OCI-M2 (cell line): ENCODE data around the gene ZNF580.

Experiments
- DNase-seq: peaks from one replicate; lab custom pipeline; 2025; ENCODE audit not compliant: unreplicated experiment; lab: John Stamatoyannopoulos, UW

ZNF580 gene

GRCh38 chr19:55605637-55606470 lies 34.9 kb upstream of the ZNF580 start, which contains the start of gene ZNF865:
ZNF865 (plus strand) TSS chr19:55605647; CDS start chr19:55613619, 7,972 bp downstream.
- DNase-seq, result no peak

DNA sequence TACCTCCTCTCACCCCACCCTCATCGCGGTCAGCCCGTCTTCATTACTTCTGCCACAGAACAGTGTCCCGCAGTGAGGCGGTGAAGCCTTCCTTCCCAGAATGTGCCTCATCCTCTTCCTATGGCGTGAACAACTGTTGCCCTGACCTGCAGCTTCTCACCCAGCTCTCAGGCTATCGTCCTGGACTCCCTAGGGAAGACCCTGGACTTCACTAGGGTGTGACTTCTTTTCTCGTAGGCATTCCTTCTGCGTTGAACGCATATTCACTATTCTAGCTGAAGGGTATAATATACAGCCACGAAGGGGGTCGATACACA lies 34.4 kb upstream of the ZNF580 start:
- no peak for DNase-seq

DNA sequence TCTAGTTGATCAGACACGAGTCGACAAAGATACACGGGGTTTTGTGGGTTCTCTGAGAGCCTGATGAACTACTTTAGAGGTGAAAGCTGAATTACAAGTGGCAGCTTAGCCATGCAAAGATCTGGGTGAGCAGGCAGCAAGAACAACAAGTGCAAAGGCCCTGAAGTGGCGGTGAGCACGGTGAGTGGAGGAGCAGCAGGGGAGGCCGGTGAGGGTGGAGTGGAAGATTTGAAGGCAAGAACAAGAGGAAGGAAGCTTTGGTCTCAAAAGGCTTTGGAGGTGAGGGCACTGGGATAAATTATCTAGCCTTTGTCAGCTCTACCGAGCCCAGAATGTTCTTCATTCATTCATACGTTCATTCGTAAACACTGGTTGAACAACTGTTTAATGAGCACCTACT lies 34.0 kb upstream of the ZNF580 start:
- no peak for DNase-seq

DNA sequence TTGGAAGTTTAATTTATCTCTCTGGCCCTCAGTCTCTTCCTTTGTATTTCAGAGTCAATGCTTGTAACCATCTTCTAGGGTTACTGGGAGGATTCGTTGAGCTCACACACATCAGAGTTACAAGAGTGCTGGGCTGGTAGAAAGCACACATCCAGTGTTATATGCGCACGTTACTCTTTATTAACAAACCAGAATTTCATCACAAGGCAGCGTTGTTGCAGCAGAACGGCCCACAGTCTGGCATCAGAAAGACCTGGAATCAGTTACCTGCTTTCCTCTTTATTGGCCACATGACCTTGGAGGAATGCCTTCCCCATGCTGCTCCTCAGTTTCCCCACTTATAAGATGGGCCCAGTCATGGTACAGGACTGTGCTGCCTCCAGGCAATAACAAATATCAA lies 31.5 kb upstream of the ZNF580 start:
- no peak for DNase-seq

DNA sequence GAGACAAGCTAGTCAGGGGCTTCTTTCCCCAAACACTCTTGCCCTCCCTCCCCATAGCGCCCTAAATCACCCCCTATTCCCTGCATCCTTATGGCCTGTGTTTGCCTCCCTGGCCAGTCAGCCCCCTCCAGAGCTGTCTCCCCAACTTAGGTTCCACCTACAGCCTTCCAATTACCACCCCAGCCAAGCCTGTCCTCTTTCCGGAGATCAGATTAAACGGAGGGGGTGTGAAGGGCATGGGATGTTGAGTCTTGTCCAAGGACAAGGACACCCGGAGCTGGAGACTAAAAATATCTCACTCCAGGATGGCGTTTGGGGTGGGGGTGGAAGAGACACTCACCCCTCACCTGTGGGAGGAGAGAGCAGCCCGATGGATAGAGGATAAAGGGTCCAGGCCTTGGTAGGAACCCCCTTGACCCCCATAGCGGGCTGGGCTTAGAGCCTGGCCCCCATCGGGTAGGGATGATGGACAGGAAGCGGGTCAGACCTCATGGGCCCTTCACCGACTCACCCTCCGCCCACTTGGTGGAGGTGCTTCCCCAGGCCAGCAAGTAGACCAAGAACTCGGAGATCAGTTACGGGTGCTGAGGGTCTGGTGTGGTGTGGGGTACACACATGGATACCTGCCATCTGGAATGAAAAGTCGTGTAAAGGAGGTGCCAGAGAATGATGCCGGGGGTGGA lies 29.4 kb upstream of the ZNF580 start:
- DNase-seq, result no peak

DNA sequence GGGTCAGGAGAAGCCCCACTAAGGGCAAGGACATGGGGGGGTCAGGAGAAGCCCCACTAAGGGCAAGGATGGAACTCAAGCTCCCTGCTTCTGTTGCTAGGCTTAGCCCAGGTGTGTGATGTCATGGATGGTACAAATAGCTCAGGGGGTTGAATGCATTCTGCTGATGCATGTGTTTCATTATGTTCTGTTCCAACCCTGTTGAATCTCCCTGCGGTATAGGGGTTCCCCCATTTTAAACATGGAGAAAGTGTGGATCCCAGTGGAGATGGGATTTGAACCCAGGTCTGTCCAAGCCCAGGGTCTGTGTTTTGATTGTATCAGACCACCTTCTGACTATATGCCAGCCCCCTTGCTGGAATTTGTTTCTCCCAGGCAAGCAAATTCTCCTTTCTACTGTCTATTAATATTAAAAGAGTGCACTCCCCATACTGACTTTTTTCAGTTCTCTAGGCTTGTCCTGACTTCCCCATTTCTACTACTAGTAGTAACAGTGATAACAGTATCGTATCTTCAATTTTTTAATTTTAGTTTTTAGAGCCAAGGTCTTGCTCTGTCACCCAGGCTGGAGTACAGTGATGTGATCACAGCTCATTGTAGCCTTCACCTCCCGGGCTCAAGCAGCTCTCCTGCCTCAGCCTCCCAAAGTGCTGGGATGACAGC lies 28.7 kb upstream of the ZNF580 start:
- DNase-seq, result no peak

DNA sequence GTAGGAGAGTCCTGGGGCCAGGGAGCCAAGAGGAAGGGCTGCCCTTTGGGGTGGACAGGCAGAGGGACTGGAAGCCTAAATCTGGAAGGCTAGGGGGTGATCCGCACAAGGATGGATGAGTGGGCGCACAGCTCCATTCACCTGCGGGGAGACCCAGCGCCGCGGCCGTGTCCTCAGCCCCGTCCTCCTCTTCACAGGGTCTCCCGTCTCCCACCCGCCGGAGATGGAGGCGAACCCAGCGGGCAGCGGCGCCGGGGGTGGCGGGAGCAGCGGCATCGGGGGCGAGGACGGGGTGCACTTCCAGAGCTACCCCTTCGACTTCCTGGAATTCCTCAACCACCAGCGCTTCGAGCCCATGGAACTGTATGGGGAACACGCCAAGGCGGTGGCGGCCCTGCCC lies 27.4 kb upstream of the ZNF580 start:
- no peak for DNase-seq

GRCh38 chr19:55613930-55614710 lies 26.7 kb upstream of the ZNF580 start:
- DNase-seq, result no peak

DNA sequence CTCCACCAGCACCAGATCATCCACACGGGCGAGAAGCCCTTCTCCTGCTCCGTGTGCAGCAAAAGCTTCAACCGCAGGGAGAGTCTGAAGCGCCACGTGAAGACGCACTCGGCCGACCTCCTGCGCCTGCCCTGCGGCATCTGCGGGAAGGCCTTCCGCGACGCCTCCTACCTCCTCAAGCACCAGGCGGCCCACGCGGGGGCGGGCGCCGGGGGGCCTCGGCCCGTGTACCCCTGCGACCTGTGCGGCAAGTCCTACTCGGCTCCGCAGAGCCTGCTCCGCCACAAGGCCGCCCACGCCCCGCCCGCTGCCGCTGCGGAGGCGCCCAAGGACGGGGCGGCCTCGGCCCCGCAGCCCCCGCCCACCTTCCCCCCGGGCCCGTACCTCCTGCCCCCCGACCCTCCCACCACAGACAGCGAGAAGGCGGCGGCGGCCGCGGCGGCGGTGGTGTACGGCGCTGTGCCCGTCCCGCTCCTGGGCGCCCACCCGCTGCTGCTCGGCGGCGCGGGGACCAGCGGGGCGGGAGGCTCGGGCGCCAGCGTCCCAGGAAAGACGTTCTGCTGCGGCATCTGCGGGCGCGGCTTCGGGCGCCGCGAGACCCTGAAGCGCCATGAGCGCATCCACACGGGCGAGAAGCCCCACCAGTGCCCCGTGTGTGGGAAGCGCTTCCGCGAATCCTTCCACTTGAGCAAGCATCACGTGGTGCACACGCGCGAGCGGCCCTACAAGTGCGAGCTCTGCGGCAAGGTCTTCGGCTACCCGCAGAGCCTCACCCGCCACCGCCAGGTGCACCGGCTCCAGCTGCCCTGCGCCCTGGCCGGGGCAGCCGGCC lies 25.9 kb upstream of the ZNF580 start:
- no peak for DNase-seq

DNA sequence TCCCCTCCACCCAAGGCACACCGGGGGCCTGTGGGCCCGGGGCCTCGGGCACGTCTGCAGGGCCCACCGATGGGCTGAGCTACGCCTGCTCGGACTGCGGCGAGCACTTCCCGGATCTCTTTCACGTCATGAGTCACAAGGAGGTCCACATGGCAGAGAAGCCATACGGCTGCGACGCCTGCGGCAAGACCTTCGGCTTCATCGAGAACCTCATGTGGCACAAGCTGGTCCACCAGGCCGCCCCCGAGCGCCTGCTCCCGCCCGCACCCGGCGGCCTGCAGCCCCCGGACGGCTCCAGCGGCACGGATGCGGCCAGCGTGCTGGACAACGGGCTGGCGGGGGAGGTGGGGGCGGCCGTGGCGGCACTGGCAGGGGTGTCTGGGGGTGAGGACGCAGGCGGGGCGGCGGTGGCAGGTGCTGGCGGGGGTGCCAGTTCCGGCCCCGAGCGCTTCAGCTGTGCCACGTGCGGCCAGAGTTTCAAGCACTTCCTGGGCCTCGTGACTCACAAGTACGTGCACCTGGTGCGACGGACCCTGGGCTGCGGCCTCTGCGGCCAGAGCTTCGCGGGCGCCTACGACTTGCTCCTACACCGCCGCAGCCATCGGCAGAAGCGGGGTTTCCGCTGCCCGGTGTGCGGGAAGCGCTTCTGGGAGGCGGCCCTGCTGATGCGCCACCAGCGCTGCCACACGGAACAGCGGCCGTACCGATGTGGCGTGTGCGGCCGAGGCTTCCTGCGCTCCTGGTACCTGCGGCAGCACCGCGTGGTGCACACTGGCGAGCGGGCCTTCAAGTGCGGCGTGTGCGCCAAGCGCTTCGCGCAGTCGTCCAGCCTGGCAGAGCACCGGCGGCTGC lies 25.0 kb upstream of the ZNF580 start:
- DNase-seq, result no peak

DNA sequence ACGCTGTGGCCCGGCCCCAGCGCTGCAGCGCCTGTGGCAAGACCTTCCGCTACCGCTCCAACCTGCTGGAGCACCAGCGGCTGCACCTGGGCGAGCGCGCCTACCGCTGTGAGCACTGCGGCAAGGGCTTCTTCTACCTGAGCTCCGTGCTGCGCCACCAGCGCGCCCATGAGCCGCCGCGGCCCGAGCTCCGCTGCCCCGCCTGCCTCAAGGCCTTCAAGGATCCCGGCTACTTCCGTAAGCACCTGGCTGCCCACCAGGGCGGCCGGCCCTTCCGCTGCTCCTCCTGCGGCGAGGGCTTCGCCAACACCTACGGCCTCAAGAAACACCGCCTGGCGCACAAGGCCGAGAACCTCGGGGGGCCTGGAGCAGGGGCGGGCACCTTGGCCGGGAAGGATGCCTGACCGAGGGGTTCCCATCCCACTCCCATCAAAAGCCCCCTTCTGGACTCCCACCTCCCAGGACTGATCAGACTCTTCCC lies 24.4 kb upstream of the ZNF580 start:
- DNase-seq, result no peak

GRCh38 chr19:55617426-55617825 lies 23.4 kb upstream of the ZNF580 start:
- DNase-seq, result no peak

- no peak for DNase-seq
These were observed 22.4 kb upstream of the ZNF580 start for GRCh38 chr19:55618426-55618825.

DNA sequence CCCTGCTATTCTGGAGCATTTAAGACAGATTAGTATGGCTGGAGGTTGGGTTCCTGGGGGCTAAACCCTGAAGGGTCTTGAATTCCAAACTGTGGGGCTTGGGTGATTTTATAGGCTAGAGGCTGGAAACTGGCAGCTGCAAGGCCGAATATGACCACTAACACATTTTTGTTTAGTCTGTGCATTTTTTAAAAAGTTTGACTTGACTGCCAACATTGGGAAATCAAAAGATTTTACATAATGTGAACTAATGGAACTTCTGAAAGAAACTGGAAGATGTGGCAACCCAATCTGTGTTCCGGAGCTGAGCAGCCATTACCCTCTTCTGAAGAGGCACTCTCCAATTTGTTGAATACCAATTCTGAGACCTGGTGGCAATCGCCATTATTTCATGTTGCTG lies 21.5 kb upstream of the ZNF580 start:
- DNase-seq, result no peak

DNA sequence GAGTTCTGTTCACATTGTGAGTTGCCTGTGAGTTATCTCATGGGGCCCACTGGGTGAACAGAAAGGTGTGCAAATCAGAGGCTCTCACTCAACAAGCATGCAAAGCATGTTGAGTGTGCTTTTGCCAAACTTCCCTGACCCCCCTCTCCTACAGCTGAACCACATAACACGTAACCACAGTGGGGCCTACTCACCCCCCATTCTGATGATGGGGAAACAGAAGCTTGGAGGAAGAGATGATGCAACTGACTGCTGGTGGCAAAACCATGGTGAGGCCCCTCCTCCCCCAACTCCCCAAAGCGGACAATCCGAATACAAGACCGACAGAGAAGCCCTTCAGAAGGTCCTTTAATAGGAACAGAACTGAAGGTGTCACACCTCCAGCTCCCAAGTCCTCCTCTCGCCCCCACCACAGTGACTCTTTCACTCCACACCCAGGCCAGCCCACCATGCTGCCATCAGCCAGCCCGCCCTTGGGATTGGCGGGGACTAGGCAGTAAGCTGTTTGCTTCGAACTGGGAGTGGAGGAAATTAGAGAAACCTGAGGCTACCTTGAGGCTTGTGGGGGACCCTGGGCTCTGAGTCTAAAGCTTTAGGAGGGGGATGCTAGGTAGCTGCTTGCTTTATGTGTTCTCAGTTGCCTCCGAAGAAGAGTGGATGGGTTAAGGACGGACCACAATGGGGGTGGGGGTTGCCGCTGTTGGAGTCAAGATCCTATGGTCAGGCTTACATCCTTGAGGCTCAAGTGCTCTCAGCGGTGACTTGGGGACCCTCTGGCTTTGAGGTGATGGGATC lies 20.2 kb upstream of the ZNF580 start:
- DNase-seq, result no peak

DNA sequence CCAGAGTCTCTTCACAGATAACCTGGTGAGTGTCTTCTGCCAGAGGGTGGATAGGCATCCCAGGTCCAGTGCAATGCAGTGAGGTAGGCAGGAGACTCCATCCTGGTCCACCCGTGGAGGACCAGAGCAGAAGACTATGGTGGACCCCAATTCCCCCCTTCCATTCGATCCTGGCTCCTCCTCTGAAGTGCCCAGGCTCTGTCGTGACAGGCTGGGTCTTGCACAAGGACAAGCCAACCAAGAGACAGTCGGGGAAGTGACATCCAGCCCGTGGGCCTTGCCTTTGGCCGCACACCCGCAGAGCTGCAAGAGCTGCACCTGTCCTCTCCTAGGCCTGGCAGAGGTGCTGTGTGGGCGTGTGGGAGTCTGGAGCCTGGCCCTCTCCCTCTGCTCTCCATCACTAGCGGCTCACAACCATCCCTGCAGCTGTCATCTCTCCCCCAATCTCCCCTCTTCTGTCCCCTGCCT lies 19.6 kb upstream of the ZNF580 start:
- DNase-seq, result no peak

- DNase-seq, result no peak
These were observed 19.1 kb upstream of the ZNF580 start for GRCh38 chr19:55621673-55622231.
